HepG2 (cell line): ENCODE measurements around the gene ASB11. TPM values are rescaled to one million over a fixed set of nuclear protein-coding genes. Genes with fewer than 3 reads are reported as not detected.

Experiments used
- ATAC-seq: fragments of 200-7000 bp; cut with Tn5 transposase; 3 replicates; pipeline ENCODE4 v1.9.1; 2020; ENCODE audit warnings: mild to moderate bottlenecking, moderate library complexity
- BruUV-seq: library from RNA; stranded (reverse); fragments of 400-500 nt; replicated peaks from 2 replicates; lab custom pipeline; 2021; lab: Mats Ljungman, UMichigan
- CTCF ChIA-PET: fragments of 300-600 bp; formaldehyde crosslinking; extraction: SDS; loops from one replicate; lab custom pipeline; 2021; ENCODE audit warnings: low total read pairs, inconsistent platforms, low intra/inter-chr PET ratio; lab: Yijun Ruan, JAX
- POLR2A ChIA-PET: fragments of 350-600 bp; sonication (Branson Sonifier 250); formaldehyde crosslinking; loops from one replicate; lab custom pipeline; 2020; ENCODE audit warnings: antibody characterized with exemption, inconsistent platforms; lab: Yijun Ruan, JAX
- DNase-seq: peaks from one replicate; pipeline ENCODE4 v3.0.0-alpha.2; 2015; ENCODE audit warnings: low spot score
- FAIRE-seq: peaks from 3 replicates; lab custom pipeline; 2011; peaks lifted over from hg19 to GRCh38; lab: Jason Lieb, UNC
- H2AFZ ChIP-seq: one replicate; pipeline ENCODE4 v1.6.1; 2011; ENCODE audit warnings: low read length, inconsistent platforms
- H3K27ac ChIP-seq: fragments of 300-600 bp; 3 replicates; pipeline ENCODE4 v1.8.0; 2011; ENCODE audit warnings: mixed run types, mild to moderate bottlenecking, mixed read lengths, low read length, inconsistent platforms; ENCODE audit not compliant: insufficient read depth; ENCODE audit errors: extremely low read length
- H3K27me3 ChIP-seq, 2 experiments: fragments of 200-600 bp in 1 of 2; 2 replicates in 1 of 2; 3 replicates in 1 of 2; pipeline versions ENCODE4 v1.6.0 to v1.8.0; 2011; ENCODE audit warnings: low read length in 2 of 2, mild to moderate bottlenecking in 2 of 2, moderate library complexity in 2 of 2, inconsistent platforms in 1 of 2; ENCODE audit not compliant: insufficient read depth in 2 of 2, control insufficient read depth in 1 of 2
- H3K36me3 ChIP-seq, 2 experiments: fragments of 200-600 bp in 1 of 2; replicated peaks in 1 of 2; 2 replicates in 1 of 2; 3 replicates in 1 of 2; pipeline versions ENCODE4 v1.5.1 to v1.8.0; 2011; ENCODE audit warnings: low read length in 2 of 2, inconsistent platforms in 1 of 2; ENCODE audit not compliant: insufficient read depth in 2 of 2, control insufficient read depth in 1 of 2
- H3K4me1 ChIP-seq: 2 replicates; pipeline ENCODE4 v1.5.1; 2012; ENCODE audit warnings: low read length, inconsistent platforms; ENCODE audit not compliant: insufficient read depth
- H3K4me2 ChIP-seq: 2 replicates; pipeline ENCODE4 v1.6.0; 2011; ENCODE audit warnings: low read depth, low read length, inconsistent platforms
- H3K4me3 ChIP-seq, 3 experiments: fragments of 200-600 bp in 1 of 3; sonication (generic), shearing (Covaris generic) in 1 of 3; replicated peaks in 1 of 3; 2 replicates each; pipeline ENCODE4 v1.5.1; 2011 to 2016; ENCODE audit warnings: low read length in 3 of 3, inconsistent platforms in 2 of 3, low read depth in 2 of 3, mild to moderate bottlenecking in 2 of 3, control low read depth in 1 of 3, mixed read lengths in 1 of 3; ENCODE audit not compliant: insufficient read depth in 1 of 3
- H3K79me2 ChIP-seq: one replicate; pipeline ENCODE4 v1.6.1; 2011; ENCODE audit warnings: low read length, inconsistent platforms; ENCODE audit not compliant: insufficient read depth
- H3K9ac ChIP-seq: 2 replicates; pipeline ENCODE4 v1.6.0; 2011; ENCODE audit warnings: mild to moderate bottlenecking, low read depth, low read length, inconsistent platforms; ENCODE audit not compliant: insufficient read depth
- H3K9me3 ChIP-seq: 2 replicates; pipeline ENCODE4 v1.5.1; 2012; ENCODE audit warnings: mild to moderate bottlenecking, low read length
- H4K20me1 ChIP-seq: 2 replicates; pipeline ENCODE4 v1.6.0; 2011; ENCODE audit warnings: inconsistent platforms, mild to moderate bottlenecking, low read length, moderate library complexity; ENCODE audit not compliant: insufficient read depth
- BCL6 ChIP-seq: IDR thresholded peaks from 2 replicates; pipeline ENCODE4 v1.6.1; 2016; ENCODE audit warnings: missing genetic modification reagents, missing compliant biosample characterization
- ERF ChIP-seq: IDR thresholded peaks from 2 replicates; pipeline ENCODE4 v1.6.1; 2018; ENCODE audit warnings: missing biosample characterization, missing genetic modification reagents
- JUND ChIP-seq: sonication (generic); formaldehyde crosslinking; IDR thresholded peaks from 2 replicates; pipeline ENCODE4 v1.8.0; 2022; ENCODE audit warnings: mild to moderate bottlenecking, missing genetic modification reagents
- MATR3 ChIP-seq: sonication (generic); formaldehyde crosslinking; IDR thresholded peaks from 2 replicates; pipeline ENCODE4 v1.4.0; 2020; ENCODE audit warnings: missing genetic modification reagents
- SOX13 ChIP-seq, 3 experiments: fragments of 450-650 bp in 1 of 3; sonication (generic) in 1 of 3; formaldehyde crosslinking in 1 of 3; IDR thresholded peaks in 2 of 3; conservative IDR thresholded peaks in 1 of 3; 2 replicates each; pipeline versions ENCODE4 v1.5.0 to v1.6.1; 2016 to 2020; ENCODE audit warnings: antibody characterized with exemption in 1 of 3, mild to moderate bottlenecking in 1 of 3, missing compliant biosample characterization in 1 of 3, missing genetic modification reagents in 1 of 3, moderate library complexity in 1 of 3
- ZC3H4 ChIP-seq: sonication (generic); formaldehyde crosslinking; IDR thresholded peaks from 2 replicates; pipeline ENCODE4 v1.4.0; 2020; ENCODE audit warnings: missing genetic modification reagents, borderline replicate concordance
- ZNF331 ChIP-seq: sonication (generic); formaldehyde crosslinking; IDR thresholded peaks from 2 replicates; pipeline ENCODE4 v1.4.0; 2020; ENCODE audit warnings: missing genetic modification reagents
- ZNF337 ChIP-seq: sonication (generic); formaldehyde crosslinking; IDR thresholded peaks from 2 replicates; pipeline ENCODE4 v1.5.1; 2020; ENCODE audit warnings: missing genetic modification reagents, low read depth, mild to moderate bottlenecking, borderline replicate concordance
- ZNF572 ChIP-seq: sonication (generic); formaldehyde crosslinking; IDR thresholded peaks from 2 replicates; pipeline ENCODE4 v1.5.1; 2020; ENCODE audit warnings: mild to moderate bottlenecking, missing genetic modification reagents
- ZSCAN22 ChIP-seq: sonication (generic); formaldehyde crosslinking; IDR thresholded peaks from 2 replicates; pipeline ENCODE4 v1.4.0; 2020; ENCODE audit warnings: mild to moderate bottlenecking, missing genetic modification reagents
- WGBS: methylation state at CpG from one replicate; pipeline ENCODE4 v1.1.6; 2017; ENCODE audit warnings: low lambda C conversion rate; 5-methylcytosine and 5-hydroxymethylcytosine counted together
- in situ Hi-C: cut with HindIII; loops from 2 replicates; pipeline ENCODE4 v1.10.0; 2017; ENCODE audit warnings: low pct_unique_long_range_greater_than_20kb; ENCODE audit not compliant: extremely low pct_ligation_motif_present
- intact Hi-C: fragments of 100-400 bp; cut with micrococcal nuclease; formaldehyde crosslinking; loops from one replicate; pipeline ENCODE4 v1.10.0; 2022; ENCODE audit not compliant: unreplicated experiment
- polyA plus RNA-seq, 8 experiments: library from polyadenylated mRNA; depleted of rRNA in 3 of 8; stranded (reverse) in 7 of 8; unstranded in 1 of 8; fragments of >200 nt; fragmentation: Illumina TruSeq in 4 of 8; extraction: Trizol in 4 of 8; gene quantifications; 2 replicates each; pipeline versions ENCODE4 v1.2.1 to v1.2.3, GENCODE V29; 2011 to 2016; ENCODE audit warnings: low read depth in 4 of 8, missing spikeins in 1 of 8, mixed read lengths in 1 of 8; ENCODE audit not compliant: insufficient read depth in 1 of 8
- total RNA-seq, 5 experiments: library from RNA; depleted of rRNA; stranded (reverse); fragments of >200 nt; fragmentation: Illumina TruSeq; extraction: Trizol; gene quantifications; 2 replicates each; pipeline ENCODE4 v1.2.3, GENCODE V29; 2016; ENCODE audit warnings: low read depth in 1 of 5
- TF ChIP-seq, protein P1 (sequence below): sonication (generic); formaldehyde crosslinking; IDR thresholded peaks from 2 replicates; pipeline ENCODE4 v1.4.0; 2020; ENCODE audit warnings: missing genetic modification reagents, borderline replicate concordance
- TF ChIP-seq, protein P2 (sequence below): conservative IDR thresholded peaks from 2 replicates; pipeline ENCODE4 v1.6.1; 2018; ENCODE audit warnings: missing genetic modification reagents
- TF ChIP-seq, protein P3 (sequence below): sonication (generic); formaldehyde crosslinking; IDR thresholded peaks from 2 replicates; pipeline ENCODE4 v1.4.0; 2020; ENCODE audit warnings: missing genetic modification reagents, borderline replicate concordance

Gene ASB11
- total and polyA plus RNA-seq, 2 of the 13 experiments (the other 11 are each of a cell fraction or from before 2014, with no cell fraction given): not detected

DNA sequence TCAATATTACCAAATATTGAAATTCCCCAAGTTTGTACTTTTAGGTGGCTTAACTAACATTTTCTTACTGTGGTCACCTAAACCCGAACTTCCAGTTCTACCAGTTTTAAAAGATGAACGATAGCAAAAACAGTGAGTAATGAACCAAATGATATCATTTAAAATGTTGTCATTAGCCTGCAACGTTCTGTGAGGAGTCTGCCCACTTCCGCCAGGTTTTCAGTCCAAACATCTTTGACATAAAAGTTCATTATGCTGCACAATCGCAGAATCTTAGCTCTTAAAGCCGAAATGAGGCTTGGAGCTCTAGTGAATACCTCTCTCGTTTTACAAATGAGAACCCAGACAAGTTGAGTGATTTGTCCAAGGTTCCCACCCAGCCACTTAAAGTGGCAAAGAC is 19.1 kb upstream of the ASB11 start (continued):
- TF ChIP-seq, protein P1, sequence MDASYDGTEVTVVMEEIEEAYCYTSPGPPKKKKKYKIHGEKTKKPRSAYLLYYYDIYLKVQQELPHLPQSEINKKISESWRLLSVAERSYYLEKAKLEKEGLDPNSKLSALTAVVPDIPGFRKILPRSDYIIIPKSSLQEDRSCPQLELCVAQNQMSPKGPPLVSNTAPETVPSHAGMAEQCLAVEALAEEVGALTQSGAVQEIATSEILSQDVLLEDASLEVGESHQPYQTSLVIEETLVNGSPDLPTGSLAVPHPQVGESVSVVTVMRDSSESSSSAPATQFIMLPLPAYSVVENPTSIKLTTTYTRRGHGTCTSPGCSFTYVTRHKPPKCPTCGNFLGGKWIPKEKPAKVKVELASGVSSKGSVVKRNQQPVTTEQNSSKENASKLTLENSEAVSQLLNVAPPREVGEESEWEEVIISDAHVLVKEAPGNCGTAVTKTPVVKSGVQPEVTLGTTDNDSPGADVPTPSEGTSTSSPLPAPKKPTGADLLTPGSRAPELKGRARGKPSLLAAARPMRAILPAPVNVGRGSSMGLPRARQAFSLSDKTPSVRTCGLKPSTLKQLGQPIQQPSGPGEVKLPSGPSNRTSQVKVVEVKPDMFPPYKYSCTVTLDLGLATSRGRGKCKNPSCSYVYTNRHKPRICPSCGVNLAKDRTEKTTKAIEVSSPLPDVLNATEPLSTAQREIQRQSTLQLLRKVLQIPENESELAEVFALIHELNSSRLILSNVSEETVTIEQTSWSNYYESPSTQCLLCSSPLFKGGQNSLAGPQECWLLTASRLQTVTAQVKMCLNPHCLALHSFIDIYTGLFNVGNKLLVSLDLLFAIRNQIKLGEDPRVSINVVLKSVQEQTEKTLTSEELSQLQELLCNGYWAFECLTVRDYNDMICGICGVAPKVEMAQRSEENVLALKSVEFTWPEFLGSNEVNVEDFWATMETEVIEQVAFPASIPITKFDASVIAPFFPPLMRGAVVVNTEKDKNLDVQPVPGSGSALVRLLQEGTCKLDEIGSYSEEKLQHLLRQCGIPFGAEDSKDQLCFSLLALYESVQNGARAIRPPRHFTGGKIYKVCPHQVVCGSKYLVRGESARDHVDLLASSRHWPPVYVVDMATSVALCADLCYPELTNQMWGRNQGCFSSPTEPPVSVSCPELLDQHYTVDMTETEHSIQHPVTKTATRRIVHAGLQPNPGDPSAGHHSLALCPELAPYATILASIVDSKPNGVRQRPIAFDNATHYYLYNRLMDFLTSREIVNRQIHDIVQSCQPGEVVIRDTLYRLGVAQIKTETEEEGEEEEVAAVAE (CRISPR knock-in tag): no peak
- no peak for TF ChIP-seq ERF (CRISPR knock-in tag)
- TF ChIP-seq, protein P2, sequence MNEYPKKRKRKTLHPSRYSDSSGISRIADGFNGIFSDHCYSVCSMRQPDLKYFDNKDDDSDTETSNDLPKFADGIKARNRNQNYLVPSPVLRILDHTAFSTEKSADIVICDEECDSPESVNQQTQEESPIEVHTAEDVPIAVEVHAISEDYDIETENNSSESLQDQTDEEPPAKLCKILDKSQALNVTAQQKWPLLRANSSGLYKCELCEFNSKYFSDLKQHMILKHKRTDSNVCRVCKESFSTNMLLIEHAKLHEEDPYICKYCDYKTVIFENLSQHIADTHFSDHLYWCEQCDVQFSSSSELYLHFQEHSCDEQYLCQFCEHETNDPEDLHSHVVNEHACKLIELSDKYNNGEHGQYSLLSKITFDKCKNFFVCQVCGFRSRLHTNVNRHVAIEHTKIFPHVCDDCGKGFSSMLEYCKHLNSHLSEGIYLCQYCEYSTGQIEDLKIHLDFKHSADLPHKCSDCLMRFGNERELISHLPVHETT: no peak

DNA sequence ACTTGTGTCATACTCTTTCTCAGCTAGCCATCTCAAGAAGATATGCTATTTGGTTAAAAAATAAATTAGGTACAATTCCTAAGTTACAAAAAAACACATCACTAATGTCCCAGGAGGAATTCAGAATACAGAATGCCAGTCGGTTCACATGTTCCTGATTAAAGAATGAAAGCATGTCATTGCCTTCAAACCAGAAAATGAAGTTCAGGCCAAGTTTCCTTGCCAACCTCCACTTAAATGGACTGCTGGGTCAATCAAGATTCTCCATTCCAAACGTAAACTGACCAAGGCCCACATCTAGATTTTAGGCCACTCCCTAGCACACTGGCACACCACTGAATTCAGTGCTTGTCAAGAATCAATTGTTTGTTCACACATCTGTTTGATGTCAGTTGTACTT is 13.4 kb upstream of the ASB11 start:
- CTCF ChIA-PET: no interaction called here
- FAIRE-seq: no peak

More for the DNA sequence above, 13.4 kb upstream of the ASB11 start:
- no peaks in the 10 kb centered on the region for H3K4me1 ChIP-seq
- H3K27me3 ChIP-seq: no peaks in the 10 kb centered on the region
- BruUV-seq: no TSS peak
- no peak overlapping the region for H3K4me3 ChIP-seq
- no peak overlapping the region for H3K27ac ChIP-seq
- H3K9ac ChIP-seq: no peak overlapping the region
- 92% methylated on average over 2 of the region's 2 CpGs for WGBS
- no peaks in the 10 kb centered on the region for H4K20me1 ChIP-seq
- in situ Hi-C loops (loop anchor here (25.0 kb wide), 1 partner anchor 358 kb away; no protein-coding TSS in a partner anchor), intact Hi-C loops (no loop called here)
- H2AFZ ChIP-seq: no peak overlapping the region
- H3K4me2 ChIP-seq: no peak overlapping the region
- H3K79me2 ChIP-seq: peaks cover 2% of the 10 kb centered on the region
- no peaks in the 10 kb centered on the region for H3K9me3 ChIP-seq
- POLR2A ChIA-PET: no interaction called here
- DNase-seq (no peak), ATAC-seq (no peak)
- peaks cover 2 to 8% of the 10 kb centered on the region in 2 experiments; a peak in 3 of 5 replicates for H3K36me3 ChIP-seq
- TF ChIP-seq ZSCAN22: no peak
- no peak for TF ChIP-seq BCL6 (CRISPR knock-in tag)
- no peak for TF ChIP-seq SOX13 (IDR thresholded peaks at IDR 0.05)
- TF ChIP-seq SOX13 (CRISPR knock-in tag; conservative IDR thresholded peaks at IDR 0.05 in 1 of 2, IDR thresholded peaks at IDR 0.05 in 1 of 2): no peak
- TF ChIP-seq ZNF572: no peak
- TF ChIP-seq, protein P3, sequence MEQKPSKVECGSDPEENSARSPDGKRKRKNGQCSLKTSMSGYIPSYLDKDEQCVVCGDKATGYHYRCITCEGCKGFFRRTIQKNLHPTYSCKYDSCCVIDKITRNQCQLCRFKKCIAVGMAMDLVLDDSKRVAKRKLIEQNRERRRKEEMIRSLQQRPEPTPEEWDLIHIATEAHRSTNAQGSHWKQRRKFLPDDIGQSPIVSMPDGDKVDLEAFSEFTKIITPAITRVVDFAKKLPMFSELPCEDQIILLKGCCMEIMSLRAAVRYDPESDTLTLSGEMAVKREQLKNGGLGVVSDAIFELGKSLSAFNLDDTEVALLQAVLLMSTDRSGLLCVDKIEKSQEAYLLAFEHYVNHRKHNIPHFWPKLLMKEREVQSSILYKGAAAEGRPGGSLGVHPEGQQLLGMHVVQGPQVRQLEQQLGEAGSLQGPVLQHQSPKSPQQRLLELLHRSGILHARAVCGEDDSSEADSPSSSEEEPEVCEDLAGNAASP (CRISPR knock-in tag): no peak
- no peak for TF ChIP-seq ZC3H4 (CRISPR knock-in tag)
- TF ChIP-seq ZNF331: no peak
- no peak for TF ChIP-seq JUND (CRISPR knock-in tag)
- no peak for TF ChIP-seq ZNF337 (CRISPR knock-in tag)
- TF ChIP-seq MATR3: no peak
